B cell (primary cell): ENCODE data around the gene VAMP8.

Source experiments
- CTCF ChIP-seq: fragments of 200-600 bp; IDR thresholded peaks from one replicate; pipeline ENCODE4 v1.8.0; 2022; ENCODE audit warnings: antibody characterized with exemption, mild to moderate bottlenecking
- EZH2 ChIP-seq: IDR thresholded peaks from 2 replicates; pipeline ENCODE4 v1.6.1; 2012; ENCODE audit warnings: borderline replicate concordance, low read depth, mild to moderate bottlenecking, moderate library complexity, low read length; ENCODE audit not compliant: insufficient read depth, poor library complexity, severe bottlenecking

GRCh38 chr2:85621338-85621737, 44.0 kb downstream of the VAMP8 start:
- TF ChIP-seq EZH2 (no peak), CTCF (no peak)
